ENCODE results near the gene ALX4. TPM values are rescaled to one million over a fixed set of nuclear protein-coding genes. Genes with fewer than 3 reads are reported as not detected.

Gene ALX4
- total and polyA plus RNA-seq, 9 of the 15 experiments (the other 6 are each of a cell fraction or from before 2014, with no cell fraction given): 0.07 to 1.2 (median 0.33) TPM

DNA sequence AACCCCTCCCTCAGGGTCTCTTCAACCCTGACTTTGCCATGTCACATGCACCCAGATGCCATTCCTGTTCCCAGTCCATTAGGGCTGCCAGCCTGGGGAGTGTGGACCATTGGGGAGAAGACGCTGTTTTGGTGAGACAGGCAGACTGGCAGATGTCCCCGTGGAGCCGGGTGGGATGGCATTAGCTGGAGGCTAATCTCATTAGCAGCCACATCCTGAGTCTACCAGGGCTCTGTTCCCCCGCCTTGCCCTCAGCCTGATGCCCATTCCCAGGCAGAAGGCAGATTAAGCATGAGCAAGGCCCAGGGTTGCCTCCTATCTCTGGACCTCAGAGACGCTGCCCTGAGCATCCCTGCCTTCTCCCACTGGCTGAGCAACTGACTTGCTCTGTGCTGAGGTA lies 46.4 kb upstream of the ALX4 start (continued):
- no peak for TF ChIP-seq ZKSCAN8 (CRISPR knock-in tag; IDR thresholded peaks at IDR 0.05)
- no peak for TF ChIP-seq BACH1 (tag; IDR thresholded peaks at IDR 0.05)
- no peak for TF ChIP-seq MAFK (IDR thresholded peaks at IDR 0.05; ENCODE audit: low read length)
- TF ChIP-seq ARID1B (IDR thresholded peaks at IDR 0.05): no peak
- no peak for TF ChIP-seq NRF1 (conservative IDR thresholded peaks at IDR 0.05 in 1 of 2, IDR thresholded peaks at IDR 0.05 in 1 of 2)
- no peak for TF ChIP-seq RB1 (IDR thresholded peaks at IDR 0.05; ENCODE audit: low read depth)
- TF ChIP-seq ZNF512 (tag; IDR thresholded peaks at IDR 0.05): no peak
- TF ChIP-seq HDAC6 (IDR thresholded peaks at IDR 0.05; ENCODE audit: low read depth, low read length): no peak
- no peak for TF ChIP-seq ZNF77 (CRISPR knock-in tag; IDR thresholded peaks at IDR 0.05)
- no peak for TF ChIP-seq ZFP1 (CRISPR knock-in tag; IDR thresholded peaks at IDR 0.05)

- in situ Hi-C loops (cut with MboI): no loop called here
- Histone ChIP-seq H3K79me2 (ENCODE audit: control insufficient read depth, insufficient read depth, low read length) (no peaks in the 10 kb centered on the region), H3K9ac (ENCODE audit: insufficient read depth in 1 of 2, low read depth in 2 of 2, low read length in 2 of 2) (no peak overlapping the region), H2AFZ (ENCODE audit: low read depth, low read length) (peak overlapping the region; percentile 71), H3K9me3 (replicated peaks; ENCODE audit: control insufficient read depth, insufficient read depth, low read depth, low read length) (no peaks in the 10 kb centered on the region), H3K4me1 (replicated peaks in 1 of 2; ENCODE audit: control insufficient read depth in 2 of 2, insufficient read depth in 2 of 2, low read length in 2 of 2) (peaks cover 4 to 5% of the 10 kb centered on the region in 2 experiments; a peak in 4 of 5 replicates), H3K36me3 (ENCODE audit: control insufficient read depth, insufficient read depth, low read length) (no peaks in the 10 kb centered on the region), H3K27ac (ENCODE audit: extremely low read depth, low read depth, low read length) (no peak overlapping the region), H4K20me1 (replicated peaks; ENCODE audit: control insufficient read depth, insufficient read depth, low read length) (no peaks in the 10 kb centered on the region), H3K4me3 (no peak overlapping the region), H3K9me1 (ENCODE audit: control insufficient read depth, insufficient read depth, low read length) (no peaks in the 10 kb centered on the region), H3K4me2 (ENCODE audit: insufficient read depth, low read length) (0 out of 2 replicates have a peak overlapping the region, but pooled peaks have one; percentile 6), H3K27me3 (ENCODE audit: control insufficient read depth in 2 of 2, insufficient read depth in 2 of 2, low read length in 2 of 2) (0 out of 5 replicates have a peak, but pooled peaks cover 0 to 4% of the 10 kb centered on the region in 2 experiments)
- intact Hi-C loops (cut with micrococcal nuclease): no loop called here
- FAIRE-seq: peak; percentile 84
- BruUV-seq (replicated peaks): no TSS peak
- CTCF ChIA-PET (ENCODE audit: low intra/inter-chr PET ratio): no interaction called here
- ATAC-seq: peak; percentile 79
- WGBS (ENCODE audit: insufficient coverage, low coverage, missing lambda C conversion rate): 14% methylated on average over 7 of the region's 7 CpGs
- POLR2A ChIA-PET: no interaction called here
- peak in 2 of 4 experiments; percentile 37 to 50 for DNase-seq (ENCODE audit: extremely low read depth in 1 of 4, low spot score in 3 of 4)
- TF ChIP-seq ZNF384 (IDR thresholded peaks at IDR 0.05; ENCODE audit: low read depth, low read length): peak; percentile 65; the same call in 1 of the 2 replicates
- TF ChIP-seq NCOA1 (IDR thresholded peaks at IDR 0.05; ENCODE audit: low read depth): no peak
- no peak for TF ChIP-seq HDAC1 (IDR thresholded peaks at IDR 0.05)
These were observed 42.1 kb upstream of the ALX4 start for GRCh38 chr11:44351898-44352498.
